ENCODE results near the gene ASTN2. TPM values are rescaled to one million over a fixed set of nuclear protein-coding genes. Genes with fewer than 3 reads are reported as not detected.

The ASTN2 gene
- total and polyA plus RNA-seq, 2 experiments from 2014 or later = 7.0 to 24.6 TPM

DNA sequence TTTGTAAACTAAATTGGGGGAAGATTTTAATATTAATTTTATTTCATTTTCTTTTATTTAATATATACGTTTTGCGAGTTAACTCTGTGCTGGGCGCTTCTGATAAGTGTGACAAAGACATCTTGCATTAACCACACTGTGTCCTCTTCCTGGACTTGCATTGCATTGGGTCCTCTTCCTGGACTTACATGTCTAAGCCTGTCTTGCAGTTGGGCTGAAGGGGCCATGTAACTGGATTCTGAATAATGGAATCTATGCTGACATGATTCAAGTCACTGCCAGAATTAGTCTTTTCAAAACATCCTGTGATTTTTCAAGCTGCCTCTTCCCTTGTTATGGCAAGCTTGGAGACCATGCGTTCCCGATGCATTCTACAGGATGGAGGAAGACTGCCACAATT lies 605.2 kb downstream of the ASTN2 start (continued):
- TF ChIP-seq REST (IDR thresholded peaks at IDR 0.05; ENCODE audit: unreplicated experiment) = no peak

- no peak for TF ChIP-seq STAT1 (IDR thresholded peaks at IDR 0.05; ENCODE audit: unreplicated experiment)
- peak; percentile 92 for TF ChIP-seq REST (IDR thresholded peaks at IDR 0.05; ENCODE audit: unreplicated experiment)
- peak; percentile 37; the same call in 1 of the 2 replicates for TF ChIP-seq ZNF331 (CRISPR knock-in tag; IDR thresholded peaks at IDR 0.05; ENCODE audit: low read depth)
These were observed 608.8 kb downstream of the ASTN2 start for GRCh38 chr9:116806075-116806474.

GRCh38 chr9:116800885-116801284 lies 614.0 kb downstream of the ASTN2 start:
- no peaks in the 10 kb centered on the region; the same call in 2 of the 3 replicates for H3K36me3 Mint-ChIP-seq (ENCODE audit: low read depth)
- H3K4me3 ChIP-seq = no peak overlapping the region
- H4K20me1 ChIP-seq (replicated peaks; ENCODE audit: insufficient read depth) = peaks cover 2% of the 10 kb centered on the region; the same call in 1 of the 2 replicates
- peak overlapping the region; percentile 6; the same call in 1 of the 2 replicates for H3K27ac ChIP-seq (ENCODE audit: low read depth)
- no peaks in the 10 kb centered on the region; the same call in 2 of the 3 replicates for H3K9me3 Mint-ChIP-seq
- H3K4me3 Mint-ChIP-seq = no peak overlapping the region
- H3K4me2 ChIP-seq = peak overlapping the region; percentile 58
- no peaks in the 10 kb centered on the region for H3K79me2 ChIP-seq (replicated peaks; ENCODE audit: insufficient read depth)
- H2AFZ ChIP-seq = no peak overlapping the region
- H3K36me3 ChIP-seq (ENCODE audit: insufficient read depth) = no peaks in the 10 kb centered on the region
- no peak overlapping the region for H3K27ac Mint-ChIP-seq
- no peaks in the 10 kb centered on the region for H3K27me3 ChIP-seq (ENCODE audit: insufficient read depth)
- TF ChIP-seq JUNB (IDR thresholded peaks at IDR 0.05; ENCODE audit: unreplicated experiment) (no peak), EZH2 (IDR thresholded peaks at IDR 0.05; ENCODE audit: low read depth, unreplicated experiment) (no peak), STAT1 (IDR thresholded peaks at IDR 0.05; ENCODE audit: unreplicated experiment) (no peak)
- H3K4me1 Mint-ChIP-seq = peaks cover 20% of the 10 kb centered on the region
- peaks cover 4% of the 10 kb centered on the region for H3K27me3 Mint-ChIP-seq (ENCODE audit: insufficient read depth, low read depth, poor library complexity)
- ATAC-seq (peak; percentile 88), DNase-seq (ENCODE audit: low spot score) (peak; percentile 80)
- H3F3A ChIP-seq (replicated peaks; ENCODE audit: low read depth) = no peaks in the 10 kb centered on the region
- H3K9me2 ChIP-seq (ENCODE audit: insufficient read depth) = 0 out of 2 replicates have a peak, but pooled peaks cover 4% of the 10 kb centered on the region
- peaks cover 17% of the 10 kb centered on the region for H3K4me1 ChIP-seq (ENCODE audit: insufficient read depth)

More at GRCh38 chr9:116806075-116806474, 608.8 kb downstream of the ASTN2 start:
- no peaks in the 10 kb centered on the region; the same call in 2 of the 3 replicates for H3K36me3 Mint-ChIP-seq (ENCODE audit: low read depth)
- Histone ChIP-seq H3K36me3 (ENCODE audit: insufficient read depth) (no peaks in the 10 kb centered on the region), H3K27ac (ENCODE audit: low read depth) (no peak overlapping the region), H3K4me2 (no peak overlapping the region), H3F3A (replicated peaks; ENCODE audit: low read depth) (no peaks in the 10 kb centered on the region), H3K27me3 (ENCODE audit: insufficient read depth) (no peaks in the 10 kb centered on the region), H3K4me1 (ENCODE audit: insufficient read depth) (no peaks in the 10 kb centered on the region), H3K9me2 (ENCODE audit: insufficient read depth) (0 out of 2 replicates have a peak, but pooled peaks cover 4% of the 10 kb centered on the region), H3K4me3 (no peak overlapping the region), H2AFZ (no peak overlapping the region), H4K20me1 (replicated peaks; ENCODE audit: insufficient read depth) (no peaks in the 10 kb centered on the region), H3K79me2 (replicated peaks; ENCODE audit: insufficient read depth) (no peaks in the 10 kb centered on the region)
- no peaks in the 10 kb centered on the region; the same call in 2 of the 3 replicates for H3K9me3 Mint-ChIP-seq
- ATAC-seq (peak; percentile 65; the same call in 2 of the 3 replicates), DNase-seq (ENCODE audit: low spot score) (peak; percentile 83)
- H3K4me1 Mint-ChIP-seq = peaks cover 6% of the 10 kb centered on the region; the same call in 2 of the 3 replicates
- no peak overlapping the region for H3K27ac Mint-ChIP-seq
- H3K27me3 Mint-ChIP-seq (ENCODE audit: insufficient read depth, low read depth, poor library complexity) = peaks cover 2% of the 10 kb centered on the region
- no peak overlapping the region for H3K4me3 Mint-ChIP-seq

Data from GM23338 (cell line).